Neuronal stem cell (in vitro differentiated cells): ENCODE data around the gene PIEZO1.

Experiments
- DNase-seq: peaks from one replicate; pipeline ENCODE4 v3.0.0-alpha.2; 2013; ENCODE audit warnings: low spot score
- H2AFZ ChIP-seq: one replicate; pipeline ENCODE4 v1.6.1; 2013; ENCODE audit warnings: mild to moderate bottlenecking, low read length, inconsistent platforms
- H2AK5ac ChIP-seq: 2 replicates; pipeline ENCODE4 v1.6.1; 2013; ENCODE audit warnings: low read depth, mild to moderate bottlenecking, inconsistent platforms, low read length, moderate library complexity, mixed read lengths
- H2BK120ac ChIP-seq: 2 replicates; pipeline ENCODE4 v1.6.1; 2013; ENCODE audit warnings: low read depth, mild to moderate bottlenecking, inconsistent platforms, low read length, moderate library complexity, mixed read lengths
- H2BK12ac ChIP-seq: one replicate; pipeline ENCODE4 v1.6.1; 2013; ENCODE audit warnings: low read length, inconsistent platforms
- H2BK15ac ChIP-seq: 2 replicates; pipeline ENCODE4 v1.6.1; 2013; ENCODE audit warnings: mild to moderate bottlenecking, low read length, inconsistent platforms, mixed read lengths
- H2BK5ac ChIP-seq: one replicate; pipeline ENCODE4 v1.6.1; 2013; ENCODE audit warnings: inconsistent platforms, mild to moderate bottlenecking, low read length, moderate library complexity
- H3K14ac ChIP-seq: one replicate; pipeline ENCODE4 v1.6.1; 2013; ENCODE audit warnings: low read length, inconsistent platforms
- H3K18ac ChIP-seq: 2 replicates; pipeline ENCODE4 v1.6.1; 2013; ENCODE audit warnings: low read length, inconsistent platforms
- H3K23ac ChIP-seq: 2 replicates; pipeline ENCODE4 v1.6.1; 2013; ENCODE audit warnings: low read depth, mild to moderate bottlenecking, mixed read lengths, low read length, inconsistent platforms; ENCODE audit not compliant: poor library complexity
- H3K27ac ChIP-seq: replicated peaks from 3 replicates; pipeline ENCODE4 v1.5.1; 2013; ENCODE audit warnings: low read length, inconsistent platforms
- H3K27me3 ChIP-seq, 3 experiments: 2 replicates each; pipeline ENCODE4 v1.6.1; 2013; ENCODE audit warnings: low read length in 3 of 3, mild to moderate bottlenecking in 2 of 3, inconsistent platforms in 1 of 3, low read depth in 1 of 3, mixed read lengths in 1 of 3, moderate library complexity in 1 of 3; ENCODE audit not compliant: control insufficient read depth in 3 of 3, insufficient read depth in 3 of 3
- H3K36me3 ChIP-seq, 2 donors: replicated peaks in 1 of 2; 2 replicates each; pipeline ENCODE4 v1.6.1; 2013; ENCODE audit warnings: low read length in 2 of 2; ENCODE audit not compliant: control insufficient read depth in 2 of 2, insufficient read depth in 2 of 2
- H3K4ac ChIP-seq: 2 replicates; pipeline ENCODE4 v1.6.1; 2013; ENCODE audit warnings: inconsistent platforms, mild to moderate bottlenecking, low read length, moderate library complexity
- H3K4me1 ChIP-seq, 2 donors: 1 replicate in 1 of 2; 2 replicates in 1 of 2; pipeline ENCODE4 v1.6.1; 2013; ENCODE audit warnings: low read length in 2 of 2, low read depth in 1 of 2; ENCODE audit not compliant: control insufficient read depth in 2 of 2, insufficient read depth in 1 of 2
- H3K4me2 ChIP-seq: one replicate; pipeline ENCODE4 v1.6.1; 2013; ENCODE audit warnings: mild to moderate bottlenecking, low read length, inconsistent platforms; ENCODE audit not compliant: insufficient read depth, poor library complexity, severe bottlenecking
- H3K4me3 ChIP-seq, 2 donors: 2 replicates each; pipeline ENCODE4 v1.5.1; 2013; ENCODE audit warnings: low read length in 2 of 2, mild to moderate bottlenecking in 2 of 2, inconsistent platforms in 1 of 2, moderate library complexity in 1 of 2
- H3K79me1 ChIP-seq: one replicate; pipeline ENCODE4 v1.6.1; 2013; ENCODE audit warnings: low read depth, mild to moderate bottlenecking, inconsistent platforms, low read length, moderate library complexity
- H3K9ac ChIP-seq: one replicate; pipeline ENCODE4 v1.6.1; 2013; ENCODE audit warnings: mild to moderate bottlenecking, low read depth, low read length, inconsistent platforms; ENCODE audit not compliant: poor library complexity
- H3K9me3 ChIP-seq, 2 donors: replicated peaks in 1 of 2; 2 replicates each; pipeline versions ENCODE3 to v1.6.1; 2013; ENCODE audit warnings: low read length in 2 of 2, mild to moderate bottlenecking in 2 of 2, inconsistent platforms in 1 of 2, low read depth in 1 of 2, mixed read lengths in 1 of 2, moderate library complexity in 1 of 2; ENCODE audit not compliant: control insufficient read depth in 2 of 2, insufficient read depth in 1 of 2
- H4K8ac ChIP-seq: one replicate; pipeline ENCODE4 v1.6.1; 2013; ENCODE audit warnings: low read depth, mild to moderate bottlenecking, inconsistent platforms, low read length, moderate library complexity
- H4K91ac ChIP-seq: one replicate; pipeline ENCODE4 v1.6.1; 2013; ENCODE audit warnings: low read length, low read depth, mild to moderate bottlenecking, inconsistent platforms; ENCODE audit not compliant: poor library complexity
- WGBS, 2 donors: extraction: QIAGEN DNeasy Blood & Tissue Kit; methylation state at CpG; one replicate each; pipeline ENCODE4 v1.1.7; 2013; ENCODE audit warnings: missing lambda C conversion rate in 2 of 2, mixed read lengths in 1 of 2; ENCODE audit not compliant: insufficient read length in 2 of 2, insufficient replicate concordance in 1 of 2; ENCODE audit errors: extremely low coverage in 2 of 2; 5-methylcytosine and 5-hydroxymethylcytosine counted together

The PIEZO1 gene

GRCh38 chr16:88770461-88771293 lies 14.3 kb downstream of the PIEZO1 start:
- H3K27ac ChIP-seq, result peak overlapping the region; percentile 56
- H3K4me1 ChIP-seq, result peaks cover 30 to 42% of the 10 kb centered on the region in 2 donors
- H4K8ac ChIP-seq, result peak overlapping the region; percentile 43
- H2BK12ac ChIP-seq, result peak overlapping the region; percentile 97
- H3K4ac ChIP-seq, result peak overlapping the region; percentile 97
- H3K27me3 ChIP-seq, result peaks cover 0 to 13% (median 0%) of the 10 kb centered on the region in 3 experiments
- H3K79me1 ChIP-seq, result peaks cover 7% of the 10 kb centered on the region
- H3K18ac ChIP-seq, result peak overlapping the region; percentile 98
- H3K36me3 ChIP-seq, result no peaks in the 10 kb centered on the region
- no CpG with 5 or more reads among the region's 41 CpGs for whole genome bisulfite sequencing, 2 donors
- H3K4me2 ChIP-seq, result peak overlapping the region; percentile 18
- H3K4me3 ChIP-seq, result no peak overlapping the region
- peak overlapping the region; percentile 99 for H3K23ac ChIP-seq
- DNase-seq, result peak; percentile 60
- H4K91ac ChIP-seq, result peak overlapping the region; percentile 85
- peak overlapping the region; percentile 77 for H3K9ac ChIP-seq
- peak overlapping the region; percentile 81 for H2BK120ac ChIP-seq
- H2AFZ ChIP-seq, result no peak overlapping the region
- H3K9me3 ChIP-seq, result peaks cover 0 to 2% of the 10 kb centered on the region in 2 donors
- peak overlapping the region; percentile 99 for H2BK15ac ChIP-seq
- peak overlapping the region; percentile 99 for H3K14ac ChIP-seq
- peak overlapping the region; percentile 100 for H2AK5ac ChIP-seq
- H2BK5ac ChIP-seq, result peak overlapping the region; percentile 82

DNA sequence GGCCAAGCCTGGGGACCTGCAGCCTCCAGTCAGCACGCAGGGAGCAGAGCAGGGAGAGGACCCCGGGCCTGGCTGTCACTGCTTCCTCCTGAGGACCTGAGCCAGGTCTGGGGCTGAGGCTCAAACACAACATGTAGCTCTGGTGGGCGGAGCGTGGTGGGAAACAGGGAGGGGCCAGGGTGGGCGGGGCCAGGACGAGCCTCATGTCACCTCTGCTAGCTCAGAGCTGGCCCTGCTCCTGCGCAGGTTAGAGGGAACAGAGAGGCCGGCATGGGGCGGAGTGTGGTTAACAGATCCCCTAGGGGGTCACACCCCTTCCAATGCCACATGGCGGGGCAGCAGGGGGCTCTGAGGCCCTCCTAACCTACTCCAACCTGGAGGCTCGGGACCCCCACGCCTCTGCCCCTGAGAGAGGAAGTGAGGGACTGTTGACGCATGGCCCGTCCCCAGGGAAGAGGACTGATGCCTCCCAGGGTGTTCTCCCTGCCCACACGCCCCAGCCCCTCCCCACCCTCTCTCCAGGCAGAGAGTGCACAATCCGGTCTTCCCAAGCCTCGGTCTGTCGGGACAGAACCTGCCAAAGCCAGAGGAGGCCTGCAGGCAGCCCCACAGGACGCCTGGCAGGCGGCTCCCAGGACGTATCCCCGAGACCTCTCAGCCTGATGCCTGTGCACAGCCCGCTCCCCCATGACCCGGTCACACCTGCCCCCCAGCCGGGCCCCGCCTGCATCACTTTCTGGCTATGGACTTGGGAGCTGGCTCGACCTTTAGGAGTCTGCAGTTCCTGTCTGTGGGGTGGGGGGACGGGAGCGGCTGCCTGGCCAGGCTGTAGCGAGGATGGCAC lies 15.2 kb downstream of the PIEZO1 start:
- Histone ChIP-seq H2AK5ac (peak overlapping the region; percentile 100), H3K4ac (peak overlapping the region; percentile 97), H3K27ac (peak overlapping the region; percentile 56), H3K4me2 (peak overlapping the region; percentile 23), H2BK15ac (peak overlapping the region; percentile 99), H2BK5ac (no peak overlapping the region), H3K14ac (peak overlapping the region; percentile 99), H4K91ac (no peak overlapping the region), H3K18ac (peak overlapping the region; percentile 98), H3K9ac (no peak overlapping the region), H3K9me3 (peaks cover 0 to 2% of the 10 kb centered on the region in 2 donors), H2BK12ac (peak overlapping the region; percentile 97), H3K4me1 (peaks cover 30 to 47% of the 10 kb centered on the region in 2 donors), H4K8ac (peak overlapping the region; percentile 43), H3K27me3 (peaks cover 0 to 13% (median 0%) of the 10 kb centered on the region in 3 experiments), H3K23ac (peak overlapping the region; percentile 89), H2BK120ac (peak overlapping the region; percentile 81), H3K4me3 (no peak overlapping the region), H3K79me1 (peaks cover 5% of the 10 kb centered on the region), H3K36me3 (no peaks in the 10 kb centered on the region), H2AFZ (no peak overlapping the region)
- WGBS, 2 donors, result no CpG with 5 or more reads among the region's 30 CpGs
- peak; percentile 67 for DNase-seq

GRCh38 chr16:88768071-88768783 lies 16.8 kb downstream of the PIEZO1 start:
- no peak for DNase-seq
- peak overlapping the region; percentile 100 for H2BK15ac ChIP-seq
- H2BK12ac ChIP-seq, result peak overlapping the region; percentile 14
- peak overlapping the region; percentile 94 for H2BK5ac ChIP-seq
- peaks cover 0 to 13% (median 0%) of the 10 kb centered on the region in 3 experiments for H3K27me3 ChIP-seq
- peak overlapping the region; percentile 95 for H3K23ac ChIP-seq
- H2BK120ac ChIP-seq, result peak overlapping the region; percentile 76
- peaks cover 27 to 51% of the 10 kb centered on the region in 2 donors for H3K4me1 ChIP-seq
- peak overlapping the region; percentile 70 for H3K9ac ChIP-seq
- no peak overlapping the region for H3K4me3 ChIP-seq
- H3K4me2 ChIP-seq, result peak overlapping the region; percentile 2
- H3K14ac ChIP-seq, result peak overlapping the region; percentile 99
- H2AK5ac ChIP-seq, result peak overlapping the region; percentile 99
- H3K9me3 ChIP-seq, result peaks cover 0 to 2% of the 10 kb centered on the region in 2 donors
- peak overlapping the region; percentile 76 for H3K4ac ChIP-seq
- no peaks in the 10 kb centered on the region for H3K36me3 ChIP-seq
- peak overlapping the region; percentile 94 for H3K18ac ChIP-seq
- H4K91ac ChIP-seq, result peak overlapping the region; percentile 92
- H3K27ac ChIP-seq, result no peak overlapping the region
- WGBS, 2 donors, result no CpG with 5 or more reads among the region's 24 CpGs
- H4K8ac ChIP-seq, result no peak overlapping the region
- peaks cover 5% of the 10 kb centered on the region for H3K79me1 ChIP-seq
- peak overlapping the region; percentile 64 for H2AFZ ChIP-seq
